Kidney (tissue), 14 donors: Measurements from ENCODE around the gene LRRC55. TPM values are rescaled to one million over a fixed set of nuclear protein-coding genes. Genes with fewer than 3 reads are reported as not detected.

ENCODE experiments used
- DNase-seq, 5 donors: peaks; one replicate each; pipeline ENCODE4 v3.0.0-alpha.2; 2013 to 2020
- FAIRE-seq: peaks from 2 replicates; lab custom pipeline; 2012; peaks lifted over from hg19 to GRCh38; lab: Jason Lieb, UNC
- H3K27ac ChIP-seq, 2 donors: one replicate each; pipeline ENCODE4 v1.7.0; 2013; ENCODE audit warnings: low read depth in 2 of 2, low read length in 2 of 2, inconsistent platforms in 1 of 2
- H3K27me3 ChIP-seq: one replicate; pipeline ENCODE4 v1.7.1; 2013; ENCODE audit warnings: low read length, inconsistent platforms; ENCODE audit not compliant: control insufficient read depth, insufficient read depth
- H3K36me3 ChIP-seq, 3 donors: one replicate each; pipeline versions ENCODE4 v1.7.0 to v1.7.1; 2013; ENCODE audit warnings: low read length in 3 of 3, control low read depth in 1 of 3, inconsistent platforms in 1 of 3; ENCODE audit not compliant: insufficient read depth in 3 of 3, control insufficient read depth in 2 of 3
- H3K4me1 ChIP-seq, 3 donors: one replicate each; pipeline versions ENCODE4 v1.7.0 to v1.7.1; 2013; ENCODE audit warnings: low read length in 3 of 3, inconsistent platforms in 1 of 3, low read depth in 1 of 3; ENCODE audit not compliant: control insufficient read depth in 2 of 3, insufficient read depth in 2 of 3
- H3K4me3 ChIP-seq, 3 donors: one replicate each; pipeline versions ENCODE4 v1.7.0 to v1.8.1; 2013; ENCODE audit warnings: low read length in 3 of 3, control low read depth in 1 of 3, inconsistent platforms in 1 of 3
- H3K9ac ChIP-seq, 3 donors: one replicate each; pipeline versions ENCODE4 v1.7.0 to v1.7.1; 2013; ENCODE audit warnings: low read length in 3 of 3, control low read depth in 1 of 3, inconsistent platforms in 1 of 3
- H3K9me3 ChIP-seq, 3 donors: one replicate each; pipeline versions ENCODE4 v1.7.0 to v1.7.1; 2013; ENCODE audit warnings: low read length in 3 of 3, control low read depth in 1 of 3, inconsistent platforms in 1 of 3; ENCODE audit not compliant: control insufficient read depth in 2 of 3, insufficient read depth in 1 of 3
- CTCF ChIP-seq: IDR thresholded peaks from 3 replicates; pipeline ENCODE4 v1.5.1; 2012; ENCODE audit warnings: mild to moderate bottlenecking, moderate library complexity, borderline replicate concordance; ENCODE audit not compliant: insufficient read depth; ENCODE audit errors: extremely low read depth
- intact Hi-C: fragments of 100-400 bp; cut with DNase I; formaldehyde crosslinking; loops from one replicate; pipeline ENCODE4 v1.11.1; 2022
- polyA plus RNA-seq: library from polyadenylated mRNA; stranded (reverse); fragments of 350-450 nt; fragmentation: Illumina TruSeq; extraction: RNeasy Lipid Tissue Mini Kit (QIAGEN cat#74804); gene quantifications from one replicate; pipeline ENCODE4 v1.2.3, GENCODE V29; 2014; ENCODE audit warnings: low read depth, low replicate concordance; ENCODE audit not compliant: insufficient read depth
- total RNA-seq: library from RNA; stranded (reverse); fragmentation: NEBNext Ultra II Directional; extraction: Animal tissue kit (Norgen Biotek cat#: 25700); gene quantifications from one replicate; pipeline ENCODE4 v1.2.1, GENCODE V29; 2021
- donor health status: control.
- donor health status: control.
- donor health status: control.
- donor health status: control.
- donor health status: control.
- donor health status: DM: yes; HTN: yes; CAD: no.
- donor health status: Normal renal cell carcinoma (clear cell type).

LRRC55 gene
- total and polyA plus RNA-seq, 2 donors from 2014 or later: 0.09 TPM; not detected in 1

DNA sequence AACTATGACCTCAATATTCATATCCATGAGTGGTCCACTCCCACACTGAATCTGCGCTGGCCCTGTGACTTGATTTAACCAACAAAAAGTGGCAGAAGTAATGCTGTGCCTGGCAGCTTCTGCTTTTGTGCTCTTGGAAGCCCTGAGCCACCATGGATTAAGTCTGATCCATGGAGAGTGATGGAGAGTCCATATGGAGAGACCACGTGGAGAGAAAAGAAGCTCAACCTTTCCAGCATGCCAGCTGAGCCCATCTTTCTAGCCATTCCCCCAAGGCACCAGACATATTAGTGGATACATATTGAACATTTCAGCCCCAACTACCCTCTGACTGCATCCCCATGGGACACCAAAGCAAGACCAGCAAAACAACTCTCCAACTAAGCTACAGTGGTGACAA is 16.0 kb downstream of the LRRC55 start:
- no peak overlapping the region for H3K9ac ChIP-seq
- H3K27me3 ChIP-seq: peaks cover 3% of the 10 kb centered on the region
- DNase-seq (no peak), FAIRE-seq (no peak)
- H3K27ac ChIP-seq: no peak overlapping the region
- no peak for TF ChIP-seq CTCF
- intact Hi-C loops: no loop called here
- no peaks in the 10 kb centered on the region for H3K4me1 ChIP-seq
- H3K4me3 ChIP-seq: no peak overlapping the region
- H3K36me3 ChIP-seq: no peaks in the 10 kb centered on the region
- no peaks in the 10 kb centered on the region for H3K9me3 ChIP-seq

- no peak for FAIRE-seq
- no peak for TF ChIP-seq CTCF
- no peak for DNase-seq
- intact Hi-C loops: no loop called here
- H3K4me1 ChIP-seq: no peaks in the 10 kb centered on the region
- H3K9ac ChIP-seq: no peak overlapping the region
- H3K9me3 ChIP-seq: no peaks in the 10 kb centered on the region
- peaks cover 3% of the 10 kb centered on the region for H3K27me3 ChIP-seq
- no peaks in the 10 kb centered on the region for H3K36me3 ChIP-seq
- no peak overlapping the region for H3K27ac ChIP-seq
- no peak overlapping the region for H3K4me3 ChIP-seq
Observed at GRCh38 chr11:57199330-57199729, 17.6 kb downstream of the LRRC55 start.

DNA sequence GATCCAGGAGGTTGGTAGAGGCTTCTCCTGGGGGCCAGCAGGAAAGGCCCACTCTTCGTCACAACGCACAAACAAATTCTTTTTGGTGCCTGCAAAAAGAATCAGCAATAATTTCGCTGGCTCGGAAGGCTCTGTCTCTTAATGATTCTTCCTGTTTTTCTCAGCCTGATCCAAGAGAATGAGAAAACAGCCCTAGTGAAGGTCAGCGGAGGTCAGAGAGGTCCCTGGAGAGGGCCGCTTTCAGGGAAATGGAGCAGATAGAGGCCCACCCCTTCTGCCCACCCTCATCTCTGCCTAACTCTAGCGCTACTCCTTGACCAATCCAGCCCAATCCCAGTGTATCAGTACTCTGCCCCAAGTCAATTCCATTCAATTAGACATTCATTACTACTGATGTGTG is 19.2 kb downstream of the LRRC55 start:
- no peak overlapping the region for H3K4me3 ChIP-seq
- TF ChIP-seq CTCF: no peak
- no peaks in the 10 kb centered on the region for H3K36me3 ChIP-seq
- no peak for DNase-seq
- H3K9me3 ChIP-seq: no peaks in the 10 kb centered on the region
- no peak overlapping the region for H3K27ac ChIP-seq
- H3K27me3 ChIP-seq: peaks cover 3% of the 10 kb centered on the region
- FAIRE-seq: no peak
- H3K4me1 ChIP-seq: no peaks in the 10 kb centered on the region
- H3K9ac ChIP-seq: no peak overlapping the region
- intact Hi-C loops: no loop called here

- peaks cover 5% of the 10 kb centered on the region for H3K27me3 ChIP-seq
- no peak overlapping the region for H3K27ac ChIP-seq
- intact Hi-C loops: no loop called here
- no peaks in the 10 kb centered on the region for H3K9me3 ChIP-seq
- no peak for FAIRE-seq
- no peaks in the 10 kb centered on the region for H3K4me1 ChIP-seq
- H3K36me3 ChIP-seq: no peaks in the 10 kb centered on the region
- no peak overlapping the region for H3K4me3 ChIP-seq
- no peak for DNase-seq
- no peak for TF ChIP-seq CTCF
- no peak overlapping the region for H3K9ac ChIP-seq
Observed at GRCh38 chr11:57202281-57202680, 20.5 kb downstream of the LRRC55 start.
